Prostate gland (tissue), 2 donors: ENCODE results near the gene ADARB2.

ENCODE experiments used
- CTCF ChIP-seq, 4 experiments: fragments of 200-600 bp in 2 of 4; fragments of 450-650 bp in 2 of 4; sonication (generic) in 2 of 4; IDR thresholded peaks; 1 replicate in 3 of 4; 2 replicates in 1 of 4; pipeline ENCODE4 v1.5.1; 2016 to 2019; ENCODE audit warnings: antibody characterized with exemption in 4 of 4, mild to moderate bottlenecking in 2 of 4, moderate library complexity in 2 of 4
- POLR2A ChIP-seq: fragments of 450-650 bp; IDR thresholded peaks from one replicate; pipeline ENCODE4 v1.6.1; 2016; ENCODE audit warnings: antibody characterized with exemption, mild to moderate bottlenecking
- POLR2AphosphoS5 ChIP-seq: sonication (generic); formaldehyde crosslinking; IDR thresholded peaks from one replicate; pipeline ENCODE4 v1.6.1; 2017; ENCODE audit warnings: antibody characterized with exemption

GRCh38 chr10:1190791-1191490, 546.4 kb downstream of the ADARB2 start:
- TF ChIP-seq CTCF (IDR thresholded peaks at IDR 0.05), result no peak
- TF ChIP-seq POLR2AphosphoS5, result no peak
- no peak for TF ChIP-seq POLR2A
